GM21717 (cell line): Measurements from ENCODE around the gene SCYGR8.

Experiments used
- ATAC-seq: cut with Tn5 transposase; IDR thresholded peaks from one replicate; pipeline ENCODE4 v1.9.1; 2021; ENCODE audit warnings: mild to moderate bottlenecking, moderate library complexity; ENCODE audit not compliant: unreplicated experiment

SCYGR8 gene

GRCh38 chr2:227759411-227760118 lies 13.9 kb downstream of the SCYGR8 start:
- ATAC-seq: no peak

- no peak for ATAC-seq
Observed at GRCh38 chr2:227761740-227762476, 16.2 kb downstream of the SCYGR8 start.

DNA sequence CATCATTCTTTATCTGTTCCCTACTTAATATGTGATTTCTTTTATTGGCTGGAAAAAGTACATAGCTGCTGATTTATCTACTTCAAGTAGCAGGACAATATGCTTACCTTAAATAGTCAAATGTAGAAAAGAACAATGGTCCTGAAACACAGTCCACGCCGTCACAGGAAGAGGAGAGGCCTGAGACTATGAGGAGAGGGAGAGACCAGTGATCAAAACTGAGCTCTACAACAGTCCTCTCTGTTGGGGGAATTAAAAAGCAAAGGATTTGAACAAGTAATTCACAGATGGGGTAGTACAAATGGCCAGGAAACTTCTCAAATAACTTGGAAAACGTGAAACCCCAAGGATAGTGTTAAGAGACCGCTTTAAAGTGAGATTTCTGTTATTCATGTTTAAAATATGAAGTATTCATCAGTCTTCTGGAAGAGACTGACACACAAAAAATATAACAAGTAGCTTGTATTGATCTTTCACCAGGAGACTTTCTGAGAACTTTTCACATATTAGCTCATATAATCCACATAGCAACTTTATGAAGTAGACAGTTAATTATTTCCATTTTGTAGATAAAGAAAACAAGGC lies 20.2 kb downstream of the SCYGR8 start:
- ATAC-seq: peak; percentile 14

DNA sequence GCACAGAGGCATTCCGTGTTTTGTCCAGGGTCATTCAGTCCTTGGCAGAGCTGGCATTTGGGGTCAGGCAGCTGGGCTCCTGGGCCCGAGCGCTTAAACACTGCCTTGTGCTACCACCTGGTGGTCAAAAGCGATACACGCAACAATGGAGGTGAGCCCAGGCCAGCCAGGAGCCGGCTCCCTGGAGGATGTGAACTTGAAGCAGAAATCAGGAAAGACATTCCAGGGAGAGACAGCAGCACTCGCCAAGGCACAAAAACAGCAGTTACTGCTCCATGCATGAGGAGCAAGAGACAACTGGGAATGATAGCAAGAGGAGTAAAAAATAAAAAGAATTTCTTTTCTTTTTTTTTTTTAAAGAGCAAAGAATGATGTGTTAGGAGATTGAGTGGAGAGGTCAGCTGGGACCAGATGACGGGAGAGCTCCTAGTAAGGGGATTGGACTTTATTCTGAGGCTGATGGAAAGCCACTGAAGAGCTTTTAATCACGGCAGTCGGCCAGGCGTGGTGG lies 20.7 kb downstream of the SCYGR8 start:
- peak; percentile 98 for ATAC-seq

GRCh38 chr2:227767830-227768229 lies 22.1 kb downstream of the SCYGR8 start:
- ATAC-seq: no peak

DNA sequence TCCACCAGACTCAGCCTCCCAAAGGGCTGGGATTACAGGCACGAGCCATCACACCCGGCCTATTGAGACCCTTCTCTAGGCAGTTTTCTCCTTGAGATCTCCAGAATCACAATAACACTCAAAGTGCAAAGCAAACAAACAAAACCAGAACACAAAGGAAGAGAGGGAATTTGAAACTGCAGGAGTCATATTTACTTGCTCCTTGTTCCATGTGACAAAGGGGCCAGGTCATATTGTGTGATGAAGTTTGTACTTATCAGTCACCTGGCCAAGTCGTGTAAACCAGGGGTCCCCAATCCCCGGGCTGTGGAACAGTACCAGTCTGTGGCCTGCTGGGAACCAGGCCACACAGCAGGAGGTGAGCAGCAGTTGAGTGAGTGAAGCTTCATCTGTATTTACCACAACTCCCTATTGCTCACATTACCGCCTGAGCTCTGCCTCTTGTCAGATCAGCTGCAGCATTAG lies 26.5 kb downstream of the SCYGR8 start:
- no peak for ATAC-seq

DNA sequence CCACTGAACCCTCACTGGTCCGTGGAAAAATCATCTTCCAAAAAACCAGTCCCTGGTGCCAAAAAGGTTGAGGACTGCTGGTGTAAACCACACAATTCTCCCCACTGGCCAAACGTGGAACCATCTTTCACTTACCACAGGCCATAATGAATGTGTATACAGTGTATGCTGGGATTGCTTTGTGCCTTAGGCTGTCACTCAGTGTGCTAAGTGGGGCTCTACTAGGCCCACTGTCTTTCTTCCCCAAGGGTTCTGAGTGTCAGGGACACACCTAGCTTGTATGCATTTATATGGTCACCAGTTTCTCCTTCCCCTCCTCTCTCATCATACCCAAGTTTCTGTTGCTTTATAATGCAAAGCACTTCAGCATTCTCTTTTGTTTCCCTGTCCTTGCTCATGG lies 27.2 kb downstream of the SCYGR8 start:
- ATAC-seq: no peak

DNA sequence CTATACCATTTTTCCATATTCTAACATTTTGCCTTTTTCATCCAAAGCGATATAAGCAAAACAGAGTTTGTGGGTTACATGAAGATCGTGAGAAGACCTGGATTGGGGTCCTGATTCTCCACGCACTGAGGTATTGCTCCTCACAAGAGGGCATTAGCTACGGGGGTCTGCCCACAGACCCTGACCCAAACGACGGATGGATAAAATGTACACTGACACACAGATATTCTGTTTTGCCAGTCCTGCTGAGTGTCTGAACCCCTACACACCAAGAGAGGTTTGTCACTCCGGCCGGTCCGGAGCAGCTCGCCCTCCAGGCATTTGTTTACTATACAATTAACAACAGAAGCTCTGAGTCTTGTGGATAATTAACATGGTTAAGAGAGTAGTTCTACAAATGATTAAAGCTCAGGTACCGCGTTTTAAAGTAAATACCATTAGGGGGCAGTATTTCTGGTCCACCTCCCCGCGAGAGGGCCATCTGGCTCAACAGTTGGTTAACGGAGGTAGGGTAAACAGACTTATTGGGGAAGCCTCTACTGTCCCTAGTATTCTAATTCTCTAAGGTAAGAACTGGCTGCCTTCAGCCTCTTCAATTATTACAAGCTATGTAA lies 28.4 kb downstream of the SCYGR8 start:
- no peak for ATAC-seq

DNA sequence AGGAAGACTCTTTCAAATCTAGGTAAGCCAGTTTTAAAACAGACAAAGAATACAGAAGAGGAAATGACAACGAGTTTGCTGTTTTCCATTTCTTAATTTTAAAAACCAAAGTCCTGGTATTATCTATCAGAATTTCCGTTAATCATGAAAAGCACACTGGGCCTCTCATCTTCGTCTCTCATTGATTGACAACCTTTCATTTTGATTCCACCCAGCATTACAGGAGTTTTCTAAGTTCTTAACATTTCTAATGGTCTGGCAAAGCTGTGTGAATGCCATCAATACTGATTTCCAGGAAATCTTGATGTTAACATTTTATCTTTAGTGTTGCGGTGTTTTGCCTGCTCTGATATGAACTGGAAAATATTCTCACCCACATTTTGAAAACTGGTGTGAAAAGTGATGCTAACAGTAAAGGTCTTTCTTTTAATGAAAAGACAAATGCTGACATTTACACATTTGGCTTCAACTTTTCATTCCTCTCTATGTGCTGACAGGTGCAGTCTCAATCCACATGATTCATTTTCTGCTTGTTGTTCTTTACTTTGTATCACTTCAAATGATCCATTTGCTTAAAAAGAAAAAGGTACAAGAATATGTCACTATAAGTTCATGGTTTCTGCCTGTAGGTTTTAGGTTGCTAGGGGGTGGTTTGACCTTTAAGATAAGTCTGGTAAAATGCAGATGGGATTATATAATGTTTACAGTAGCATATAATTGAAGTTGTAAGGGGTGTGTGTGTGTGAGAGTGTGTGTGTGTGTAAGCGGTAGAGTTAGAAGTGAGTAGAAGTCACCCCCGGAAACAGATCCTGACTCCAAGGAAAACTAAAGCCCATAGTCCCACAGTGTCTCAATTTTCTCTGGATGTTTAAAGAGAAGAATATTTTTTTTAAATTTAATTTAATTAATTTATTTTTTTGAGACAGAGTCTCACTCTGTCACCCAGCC lies 29.5 kb downstream of the SCYGR8 start:
- ATAC-seq: no peak

DNA sequence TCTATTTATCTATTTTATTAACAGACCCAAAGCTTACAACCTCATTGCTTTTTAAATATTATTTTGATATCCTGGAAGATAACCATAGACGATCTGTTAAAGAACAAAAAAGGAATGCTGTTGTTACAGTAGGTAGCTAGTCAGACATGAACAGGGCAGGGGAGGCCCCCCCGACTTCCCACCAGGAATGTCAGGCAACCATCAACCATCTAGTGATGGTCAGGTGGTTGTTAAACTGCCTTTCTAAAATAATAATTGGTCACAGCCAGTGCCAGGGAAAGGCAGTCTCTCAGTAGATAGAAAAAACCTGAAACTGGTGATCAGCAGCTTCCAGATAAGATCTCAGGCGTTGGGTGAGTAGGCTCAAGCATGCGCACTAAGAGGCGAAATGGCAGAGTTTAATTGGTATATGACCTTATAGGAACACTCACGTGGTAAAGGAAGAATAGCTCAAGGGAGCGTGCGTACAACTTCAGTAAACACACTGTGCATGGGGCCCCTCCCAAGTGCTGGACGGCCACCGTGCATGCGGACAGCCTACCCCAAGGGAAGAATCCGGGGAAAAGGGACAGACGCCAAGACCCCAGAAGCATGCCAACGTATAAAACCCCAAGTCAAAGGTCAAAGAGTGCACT lies 35.4 kb downstream of the SCYGR8 start:
- no peak for ATAC-seq

DNA sequence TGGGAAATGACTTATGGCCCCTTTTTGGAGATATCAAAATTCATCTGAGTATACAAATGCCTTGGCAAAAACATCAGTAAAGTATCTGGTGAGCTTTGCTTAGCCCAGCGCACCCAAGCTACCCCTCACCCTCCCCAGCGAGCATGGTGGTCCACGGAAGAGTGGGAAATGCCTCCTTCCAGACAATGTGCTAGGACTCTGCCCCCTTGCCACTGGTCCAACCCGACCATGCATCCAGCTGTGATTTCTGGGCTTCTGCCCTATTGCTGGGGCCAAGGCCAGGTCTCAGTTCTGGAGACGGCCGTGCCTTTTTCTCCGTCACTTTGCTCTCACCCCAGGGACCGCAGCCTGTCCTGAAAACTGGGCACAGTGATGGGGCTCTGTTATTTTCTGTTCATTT lies 36.1 kb downstream of the SCYGR8 start:
- ATAC-seq: no peak

- no peak for ATAC-seq
Observed at GRCh38 chr2:227782804-227783203, 37.1 kb downstream of the SCYGR8 start.

- ATAC-seq: peak; percentile 94
Observed at GRCh38 chr2:227783404-227784138, 37.9 kb downstream of the SCYGR8 start.

DNA sequence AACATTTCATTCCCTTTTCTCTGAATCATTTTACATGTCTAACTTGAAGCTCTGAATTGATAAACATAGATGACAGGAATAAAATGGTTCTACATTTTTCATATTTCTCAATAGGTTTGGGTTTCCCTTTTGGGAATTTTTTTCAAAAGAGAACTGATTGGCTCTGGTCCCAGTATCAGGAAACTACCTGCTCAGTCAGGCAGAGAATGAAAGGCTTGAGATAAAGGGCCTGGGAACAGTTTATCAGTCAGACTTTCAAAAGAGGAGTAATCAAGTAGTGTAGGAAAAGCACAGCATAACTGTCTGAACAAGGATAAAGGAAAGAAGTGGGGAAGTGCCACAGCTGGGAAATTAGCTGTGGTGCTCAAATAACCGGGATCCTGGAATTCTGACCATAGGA lies 39.6 kb downstream of the SCYGR8 start:
- ATAC-seq: no peak

DNA sequence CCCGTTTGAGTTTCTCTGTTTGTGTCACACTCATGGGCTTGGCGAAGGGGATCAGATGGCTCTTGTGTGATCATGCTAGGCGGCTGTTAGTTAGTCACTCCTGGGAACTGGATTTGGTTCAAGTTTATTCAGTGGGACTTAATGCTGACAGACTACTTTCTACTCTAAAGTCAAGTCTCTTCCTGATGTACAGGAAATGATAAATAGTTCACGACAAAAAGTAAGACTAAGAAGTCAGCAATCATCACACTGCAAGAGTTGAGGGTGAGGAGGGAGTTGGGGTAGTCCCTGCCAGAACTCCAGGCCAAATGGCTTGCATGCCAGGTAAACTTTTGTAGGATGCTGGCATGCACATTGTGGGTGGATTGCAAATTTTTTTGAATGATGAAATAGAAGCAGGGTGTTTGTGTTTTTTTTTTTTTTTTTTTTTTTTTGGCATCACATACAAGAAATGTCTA lies 42.9 kb downstream of the SCYGR8 start:
- ATAC-seq: no peak

DNA sequence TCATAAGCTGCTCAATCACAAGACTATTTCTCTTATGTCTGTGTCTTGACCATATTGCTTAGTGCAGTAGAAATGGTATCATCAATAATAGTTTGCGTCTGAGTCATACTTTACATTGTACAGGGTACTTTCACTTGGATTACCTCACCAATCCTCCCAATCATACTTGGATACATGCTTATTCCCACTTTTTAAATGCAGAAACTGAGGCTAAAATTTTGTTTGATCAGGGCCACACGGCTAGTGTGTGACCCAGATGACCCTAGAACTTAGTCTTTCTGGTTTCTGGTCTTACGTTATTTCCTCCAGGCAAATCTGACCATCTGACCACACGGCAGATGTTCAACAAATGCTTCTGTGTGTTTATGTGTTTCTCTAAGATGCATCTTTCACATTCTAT lies 44.1 kb downstream of the SCYGR8 start:
- no peak for ATAC-seq

- no peak for ATAC-seq
Observed at GRCh38 chr2:227793148-227793712, 47.5 kb downstream of the SCYGR8 start.
